Measurements from ENCODE around the gene CNTN3. TPM values are rescaled to one million over a fixed set of nuclear protein-coding genes. Genes with fewer than 3 reads are reported as not detected.

Gene CNTN3
- total RNA-seq, 2 donors from 2014 or later: 2.5 to 3.5 TPM

DNA sequence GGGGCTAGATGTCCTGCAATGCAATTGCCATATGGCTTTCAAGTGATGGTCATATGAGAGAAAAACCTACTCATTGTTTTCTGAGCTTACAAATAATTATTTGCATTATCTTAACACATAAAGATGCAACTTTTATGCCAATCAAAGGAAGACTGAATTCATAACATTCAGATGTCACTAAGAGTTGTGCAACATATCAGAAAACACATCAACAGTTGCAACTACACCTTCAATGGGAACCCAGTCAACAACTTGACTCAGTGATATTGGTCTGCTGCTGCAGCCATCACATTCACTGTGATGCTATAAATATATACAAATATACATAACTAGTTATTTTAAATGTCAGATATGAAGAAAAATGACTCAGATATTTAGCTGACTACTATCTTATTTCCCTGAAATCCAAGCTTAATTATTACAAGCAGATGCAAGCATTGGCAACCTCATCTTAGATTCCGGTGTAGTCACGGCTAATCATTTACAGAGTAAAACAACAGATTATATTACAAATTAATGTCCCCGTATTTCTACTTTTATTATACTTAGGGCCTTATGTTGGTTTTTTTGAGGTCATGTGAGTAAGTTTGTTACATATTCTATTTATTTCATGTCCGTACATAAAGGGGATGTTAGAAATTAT lies 23.7 kb downstream of the CNTN3 start:
- H3K4me3 ChIP-seq: no peak overlapping the region
- H3K4me1 ChIP-seq: no peaks in the 10 kb centered on the region
- TF ChIP-seq, protein P1, sequence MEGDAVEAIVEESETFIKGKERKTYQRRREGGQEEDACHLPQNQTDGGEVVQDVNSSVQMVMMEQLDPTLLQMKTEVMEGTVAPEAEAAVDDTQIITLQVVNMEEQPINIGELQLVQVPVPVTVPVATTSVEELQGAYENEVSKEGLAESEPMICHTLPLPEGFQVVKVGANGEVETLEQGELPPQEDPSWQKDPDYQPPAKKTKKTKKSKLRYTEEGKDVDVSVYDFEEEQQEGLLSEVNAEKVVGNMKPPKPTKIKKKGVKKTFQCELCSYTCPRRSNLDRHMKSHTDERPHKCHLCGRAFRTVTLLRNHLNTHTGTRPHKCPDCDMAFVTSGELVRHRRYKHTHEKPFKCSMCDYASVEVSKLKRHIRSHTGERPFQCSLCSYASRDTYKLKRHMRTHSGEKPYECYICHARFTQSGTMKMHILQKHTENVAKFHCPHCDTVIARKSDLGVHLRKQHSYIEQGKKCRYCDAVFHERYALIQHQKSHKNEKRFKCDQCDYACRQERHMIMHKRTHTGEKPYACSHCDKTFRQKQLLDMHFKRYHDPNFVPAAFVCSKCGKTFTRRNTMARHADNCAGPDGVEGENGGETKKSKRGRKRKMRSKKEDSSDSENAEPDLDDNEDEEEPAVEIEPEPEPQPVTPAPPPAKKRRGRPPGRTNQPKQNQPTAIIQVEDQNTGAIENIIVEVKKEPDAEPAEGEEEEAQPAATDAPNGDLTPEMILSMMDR (IDR thresholded peaks at IDR 0.05): no peak

DNA sequence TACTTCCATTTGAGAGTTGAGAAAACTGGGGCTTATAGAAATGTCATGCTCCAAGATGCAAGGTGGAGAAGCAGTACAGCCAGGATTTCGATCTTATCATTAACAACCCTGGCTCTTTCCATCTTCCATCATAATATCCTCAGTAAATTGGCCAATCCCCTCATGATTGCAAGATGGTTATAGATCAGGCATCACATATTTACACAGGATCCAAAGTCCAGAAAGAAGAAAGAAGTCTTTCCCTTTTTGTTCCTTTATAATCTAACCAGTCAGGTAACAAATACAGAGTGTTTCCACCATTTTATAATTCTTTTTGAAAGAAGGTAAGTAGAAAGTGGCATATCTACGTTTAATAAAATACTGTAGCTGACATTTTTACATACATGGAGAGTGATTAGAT lies 29.7 kb downstream of the CNTN3 start:
- Histone ChIP-seq H3K9me3 (no peaks in the 10 kb centered on the region), H3K27ac (no peak overlapping the region), H3K4me3 (no peak overlapping the region), H3K36me3 (no peaks in the 10 kb centered on the region), H3K27me3 (no peaks in the 10 kb centered on the region), H3K4me1 (no peaks in the 10 kb centered on the region)
- DNase-seq (ENCODE audit: low spot score): no peak
- TF ChIP-seq, protein P1 (IDR thresholded peaks at IDR 0.05): no peak

More for the DNA sequence above, 23.7 kb downstream of the CNTN3 start:
- no peaks in the 10 kb centered on the region for H3K27me3 ChIP-seq
- no peaks in the 10 kb centered on the region for H3K36me3 ChIP-seq
- DNase-seq (ENCODE audit: low spot score): no peak
- no peaks in the 10 kb centered on the region for H3K9me3 ChIP-seq
- no peak overlapping the region for H3K27ac ChIP-seq

DNA sequence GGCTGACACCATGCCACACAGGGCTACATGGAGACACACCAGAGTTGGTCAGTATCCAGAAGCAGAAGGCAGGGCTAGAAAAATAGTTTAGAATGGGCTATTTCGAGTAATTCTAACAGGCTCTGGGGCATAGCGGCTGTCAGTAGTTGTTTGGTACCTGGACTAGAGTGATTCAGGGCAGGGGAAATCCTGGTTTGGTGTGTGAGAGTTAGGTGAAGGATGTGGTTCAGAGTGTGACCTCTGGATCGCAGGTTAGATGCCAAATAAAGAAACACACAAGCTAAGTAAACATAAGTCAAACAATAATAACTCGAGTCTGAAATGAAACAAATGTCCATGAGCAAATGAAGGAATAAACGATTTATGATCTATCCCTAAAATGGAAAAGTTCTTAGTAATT lies 31.5 kb downstream of the CNTN3 start:
- Histone ChIP-seq H3K9me3 (no peaks in the 10 kb centered on the region), H3K27ac (no peak overlapping the region), H3K36me3 (no peaks in the 10 kb centered on the region), H3K27me3 (no peaks in the 10 kb centered on the region), H3K4me1 (no peaks in the 10 kb centered on the region), H3K4me3 (no peak overlapping the region)
- no peak for DNase-seq (ENCODE audit: low spot score)
- TF ChIP-seq, protein P1 (IDR thresholded peaks at IDR 0.05): no peak

DNA sequence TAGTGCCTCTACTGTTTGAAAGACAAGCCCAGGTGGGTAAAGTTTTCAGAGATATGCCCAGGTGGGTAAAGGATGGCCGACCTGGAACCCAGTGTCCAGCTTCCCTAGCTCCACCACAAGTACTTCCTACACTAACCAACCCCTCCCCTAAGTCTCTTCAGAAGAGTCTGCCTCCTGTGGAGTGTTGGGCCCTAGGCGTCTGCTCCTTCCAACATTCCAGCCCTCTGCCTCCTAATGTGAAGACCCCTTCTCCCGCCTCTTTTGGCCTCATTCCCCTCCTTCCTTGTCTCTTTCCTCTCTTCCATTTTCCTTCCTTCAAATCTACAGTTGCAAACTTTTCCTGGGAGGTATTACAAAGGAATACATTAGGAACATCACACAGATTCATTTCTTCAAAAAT lies 38.6 kb downstream of the CNTN3 start:
- Histone ChIP-seq H3K4me3 (no peak overlapping the region), H3K27ac (no peak overlapping the region), H3K9me3 (no peaks in the 10 kb centered on the region), H3K36me3 (no peaks in the 10 kb centered on the region), H3K4me1 (no peaks in the 10 kb centered on the region), H3K27me3 (no peaks in the 10 kb centered on the region)
- TF ChIP-seq, protein P1 (IDR thresholded peaks at IDR 0.05): no peak
- no peak for DNase-seq (ENCODE audit: low spot score)

DNA sequence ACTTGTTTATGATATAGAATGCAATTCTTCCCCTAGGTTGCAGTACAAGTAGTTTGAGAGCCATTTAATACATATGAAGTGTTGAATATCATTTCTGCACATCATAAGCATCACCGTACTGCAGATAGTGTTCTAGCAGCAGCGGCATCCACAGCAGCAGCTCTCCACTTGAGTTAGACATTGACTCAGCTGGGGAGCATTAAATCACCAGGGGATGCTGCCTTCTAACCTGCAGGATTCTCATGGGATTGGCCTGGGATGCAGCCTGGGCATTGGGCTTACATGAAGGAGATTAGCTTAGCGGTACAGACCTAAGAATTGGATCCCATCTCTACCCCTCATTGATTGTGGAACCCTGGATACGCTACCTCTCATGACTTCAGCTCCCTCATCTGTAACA lies 43.3 kb downstream of the CNTN3 start:
- H3K4me3 ChIP-seq: no peak overlapping the region
- no peaks in the 10 kb centered on the region for H3K4me1 ChIP-seq
- no peak overlapping the region for H3K27ac ChIP-seq
- no peaks in the 10 kb centered on the region for H3K36me3 ChIP-seq
- H3K9me3 ChIP-seq: no peaks in the 10 kb centered on the region
- no peak for DNase-seq (ENCODE audit: low spot score)
- no peaks in the 10 kb centered on the region for H3K27me3 ChIP-seq
- TF ChIP-seq, protein P1 (IDR thresholded peaks at IDR 0.05): no peak
